Esophagus squamous epithelium (tissue), 4 donors: ENCODE measurements around the gene DIP2A.

Experiments
- CTCF ChIP-seq, 6 experiments: fragments of 450-650 bp in 4 of 6; fragments of 200-600 bp in 2 of 6; sonication (generic) in 2 of 6; IDR thresholded peaks; one replicate each; pipeline ENCODE4 v1.5.1; 2016 to 2019; ENCODE audit warnings: antibody characterized with exemption in 6 of 6, mild to moderate bottlenecking in 4 of 6, moderate library complexity in 4 of 6
- POLR2A ChIP-seq, 4 donors: fragments of 450-650 bp; IDR thresholded peaks; one replicate each; pipeline ENCODE4 v1.6.1; 2017; ENCODE audit warnings: antibody characterized with exemption in 4 of 4, mild to moderate bottlenecking in 4 of 4, moderate library complexity in 3 of 4

GRCh38 chr21:46561445-46562090, 102.9 kb downstream of the DIP2A start:
- TF ChIP-seq POLR2A (IDR thresholded peaks at IDR 0.05), result no peak
- TF ChIP-seq CTCF (IDR thresholded peaks at IDR 0.05), result no peak
